K562 (cell line): ENCODE data around the gene TMIGD3. TPM values are rescaled to one million over a fixed set of nuclear protein-coding genes. Genes with fewer than 3 reads are reported as not detected.

ENCODE experiments used
- ATAC-seq: fragments of 200-7000 bp; cut with Tn5 transposase; 3 replicates; pipeline ENCODE4 v1.9.1; 2020; ENCODE audit warnings: moderate library complexity
- BruUV-seq: library from RNA; stranded (reverse); fragments of 400-500 nt; replicated peaks from 2 replicates; lab custom pipeline; 2021; lab: Mats Ljungman, UMichigan
- CTCF ChIA-PET: fragments of 300-600 bp; formaldehyde crosslinking; extraction: SDS; loops from one replicate; lab custom pipeline; 2021; ENCODE audit warnings: low intra/inter-chr PET ratio; lab: Yijun Ruan, JAX
- POLR2A ChIA-PET: fragments of 300-600, 350-650 bp; sonication (Branson Sonifier 250); formaldehyde crosslinking; extraction: SDS; loops from one replicate; lab custom pipeline; 2021; ENCODE audit warnings: antibody characterized with exemption, inconsistent platforms; lab: Yijun Ruan, JAX
- DNase-seq, 4 experiments: peaks; one replicate each; pipeline versions ENCODE4 v3.0.0 to v3.0.0-alpha.2; 2011 to 2018; ENCODE audit warnings: low spot score in 3 of 4, mixed read lengths in 3 of 4; ENCODE audit errors: extremely low read depth in 1 of 4
- FAIRE-seq: peaks from 2 replicates; lab custom pipeline; 2011; peaks lifted over from hg19 to GRCh38; lab: Jason Lieb, UNC
- H2AFZ ChIP-seq: 2 replicates; pipeline ENCODE4 v1.6.0; 2011; ENCODE audit warnings: low read depth, low read length, control low read depth, inconsistent platforms
- H3K27ac ChIP-seq: fragments of 200-600 bp; 3 replicates; pipeline ENCODE4 v1.8.0; 2011; ENCODE audit warnings: low read depth, mild to moderate bottlenecking, control low read depth, inconsistent platforms, low read length, moderate library complexity, mixed read lengths; ENCODE audit errors: extremely low read depth
- H3K27me3 ChIP-seq, 2 experiments: fragments of 300-600 bp in 1 of 2; 2 replicates in 1 of 2; 3 replicates in 1 of 2; pipeline versions ENCODE4 v1.6.0 to v1.8.0; 2011; ENCODE audit warnings: inconsistent platforms in 2 of 2, low read length in 2 of 2, mild to moderate bottlenecking in 1 of 2, mixed read lengths in 1 of 2, moderate library complexity in 1 of 2; ENCODE audit not compliant: control insufficient read depth in 2 of 2, insufficient read depth in 2 of 2
- H3K36me3 ChIP-seq: fragments of 300-600 bp; 3 replicates; pipeline ENCODE4 v1.8.0; 2011; ENCODE audit warnings: mild to moderate bottlenecking, low read length, inconsistent platforms; ENCODE audit not compliant: control insufficient read depth, insufficient read depth
- H3K4me1 ChIP-seq, 2 experiments: fragments of 200-600 bp in 1 of 2; replicated peaks in 1 of 2; 2 replicates in 1 of 2; 3 replicates in 1 of 2; pipeline versions ENCODE4 v1.5.1 to v1.8.0; 2011; ENCODE audit warnings: inconsistent platforms in 2 of 2, low read length in 2 of 2, mild to moderate bottlenecking in 1 of 2, mixed read lengths in 1 of 2, moderate library complexity in 1 of 2; ENCODE audit not compliant: control insufficient read depth in 2 of 2, insufficient read depth in 2 of 2
- H3K4me2 ChIP-seq: 2 replicates; pipeline ENCODE4 v1.6.1; 2011; ENCODE audit warnings: low read length, control low read depth, inconsistent platforms, mixed read lengths; ENCODE audit not compliant: insufficient read depth
- H3K4me3 ChIP-seq: fragments of 200-600 bp; sonication (generic), shearing (Covaris generic); 2 replicates; pipeline ENCODE4 v1.5.1; 2016; ENCODE audit warnings: control low read depth, inconsistent platforms
- H3K79me2 ChIP-seq: fragments of 200-600 bp; 3 replicates; pipeline ENCODE4 v1.8.0; 2011; ENCODE audit warnings: low read length, inconsistent platforms; ENCODE audit not compliant: control insufficient read depth, insufficient read depth
- H3K9ac ChIP-seq, 2 experiments: 2 replicates each; pipeline versions ENCODE4 v1.6.0 to v1.6.1; 2011; ENCODE audit warnings: low read depth in 2 of 2, low read length in 2 of 2, control low read depth in 1 of 2, inconsistent platforms in 1 of 2, mild to moderate bottlenecking in 1 of 2, mixed read lengths in 1 of 2; ENCODE audit not compliant: insufficient read depth in 1 of 2
- H3K9me1 ChIP-seq: one replicate; pipeline ENCODE4 v1.6.0; 2011; ENCODE audit warnings: inconsistent platforms, mild to moderate bottlenecking, low read length, moderate library complexity; ENCODE audit not compliant: control insufficient read depth, insufficient read depth
- H3K9me3 ChIP-seq: replicated peaks from 2 replicates; pipeline ENCODE4 v1.5.1; 2011; ENCODE audit warnings: low read depth, low read length, inconsistent platforms; ENCODE audit not compliant: control insufficient read depth, insufficient read depth
- H4K20me1 ChIP-seq: replicated peaks from 2 replicates; pipeline ENCODE4 v1.6.1; 2011; ENCODE audit warnings: low read length, inconsistent platforms, mixed read lengths; ENCODE audit not compliant: control insufficient read depth, insufficient read depth
- FOSL1 ChIP-seq: fragments of 200-800 bp; sonication (Bioruptor generic); conservative IDR thresholded peaks from 2 replicates; pipeline ENCODE4 v1.6.1; 2016; ENCODE audit warnings: missing genetic modification characterization, missing compliant biosample characterization
- ILF3 ChIP-seq: fragments of 450-650 bp; IDR thresholded peaks from 2 replicates; pipeline ENCODE4 v1.6.1; 2018; ENCODE audit warnings: antibody characterized with exemption, mild to moderate bottlenecking, moderate library complexity, borderline replicate concordance
- MTA3 ChIP-seq: fragments of 450-650 bp; formaldehyde crosslinking; IDR thresholded peaks from 2 replicates; pipeline ENCODE4 v1.6.1; 2017; ENCODE audit warnings: mild to moderate bottlenecking, borderline replicate concordance
- PHF20 ChIP-seq: fragments of 450-650 bp; IDR thresholded peaks from 2 replicates; pipeline ENCODE4 v1.6.1; 2018; ENCODE audit not compliant: partially characterized antibody
- PKNOX1 ChIP-seq: fragments of 450-650 bp; IDR thresholded peaks from 2 replicates; pipeline ENCODE4 v1.6.1; 2016
- PRMT5 ChIP-seq: sonication (generic); formaldehyde crosslinking; IDR thresholded peaks from 2 replicates; pipeline ENCODE4 v1.5.0; 2020; ENCODE audit warnings: missing genetic modification reagents
- SMAD4 ChIP-seq: fragments of 250-450 bp; sonication (Bioruptor Pico); conservative IDR thresholded peaks from 2 replicates; pipeline ENCODE4 v1.8.0; 2021; ENCODE audit warnings: inconsistent platforms, mild to moderate bottlenecking, moderate library complexity
- ZNF224 ChIP-seq: sonication (generic); formaldehyde crosslinking; IDR thresholded peaks from 2 replicates; pipeline ENCODE4 v1.8.0; 2022; ENCODE audit warnings: mild to moderate bottlenecking, missing genetic modification reagents
- ZNF707 ChIP-seq: fragments of 250-450 bp; sonication (Bioruptor Pico); conservative IDR thresholded peaks from 2 replicates; pipeline ENCODE4 v1.8.0; 2022; ENCODE audit warnings: inconsistent platforms, mild to moderate bottlenecking, moderate library complexity
- ZNF764 ChIP-seq: fragments of 250-450 bp; sonication (Bioruptor Pico); IDR thresholded peaks from 2 replicates; pipeline ENCODE4 v1.4.0; 2020; ENCODE audit warnings: low read depth, mild to moderate bottlenecking, moderate library complexity
- WGBS: fragments of 100-300 bp; shearing (Covaris generic); methylation state at CpG from one replicate; pipeline ENCODE4 v1.1.6; 2016; ENCODE audit warnings: low coverage, mixed read lengths; ENCODE audit not compliant: insufficient coverage; ENCODE audit errors: missing lambda C conversion rate; 5-methylcytosine and 5-hydroxymethylcytosine counted together
- in situ Hi-C: fragments of 300-500 bp; cut with MboI; formaldehyde crosslinking; loops from 4 replicates; pipeline ENCODE4 v1.15.0; 2018; ENCODE audit warnings: inconsistent platforms, mixed read lengths
- intact Hi-C: fragments of 100-400 bp; cut with micrococcal nuclease; formaldehyde crosslinking; loops from 2 replicates; pipeline ENCODE4 v1.14.2; 2022
- polyA plus RNA-seq, 8 experiments: library from polyadenylated mRNA; depleted of rRNA in 4 of 8; stranded (reverse) in 5 of 8; unstranded in 3 of 8; fragments of >200 nt; fragmentation: Nextera tagmentation in 2 of 8; fragmentation: Illumina TruSeq in 1 of 8; extraction: Ambion mirVana in 2 of 8; extraction: Trizol in 1 of 8; gene quantifications; 2 replicates each; pipeline versions ENCODE4 v1.2.1 to v1.2.3, GENCODE V29; 2011 to 2014; ENCODE audit warnings: inconsistent platforms in 1 of 8, missing spikeins in 1 of 8
- total RNA-seq, 7 experiments: library from RNA; depleted of rRNA in 6 of 7; stranded (reverse); fragments of >200 nt in 6 of 7; fragmentation: Illumina TruSeq in 2 of 7; extraction: Trizol in 2 of 7; gene quantifications; 2 replicates each; pipeline versions ENCODE4 v1.2.1 to v1.2.3, GENCODE V29; 2011 to 2021; ENCODE audit warnings: low replicate concordance in 1 of 7
- TF ChIP-seq, protein P1 (sequence below): fragments of 250-450 bp; sonication (Bioruptor Pico); IDR thresholded peaks from 2 replicates; pipeline ENCODE4 v1.8.0; 2022; ENCODE audit warnings: moderate library complexity, mild to moderate bottlenecking, inconsistent platforms
- TF ChIP-seq, protein P2 (sequence below): IDR thresholded peaks from 2 replicates; pipeline ENCODE4 v1.6.1; 2016; ENCODE audit warnings: missing genetic modification characterization, missing compliant biosample characterization
- TF ChIP-seq, protein P3 (sequence below): fragments of 450-650 bp; IDR thresholded peaks from 2 replicates; pipeline ENCODE4 v1.6.1; 2016; ENCODE audit warnings: low read depth, mild to moderate bottlenecking, moderate library complexity

Gene TMIGD3
- total and polyA plus RNA-seq, 9 of the 15 experiments (the other 6 are each of a cell fraction or from before 2014, with no cell fraction given): 0.11 to 0.13 (median 0.11) TPM; not detected in 6

- BruUV-seq: no TSS peak
- CTCF ChIA-PET: no interaction called here
- no peaks in the 10 kb centered on the region for H3K9me3 ChIP-seq
- ATAC-seq (no peak), DNase-seq (no peak), FAIRE-seq (no peak)
- in situ Hi-C loops (no loop called here), intact Hi-C loops (no loop called here)
- H3K36me3 ChIP-seq: peaks cover 82% of the 10 kb centered on the region
- H3K9me1 ChIP-seq: no peaks in the 10 kb centered on the region
- TF ChIP-seq ZNF224 (CRISPR knock-in tag): no peak
- peaks cover 60% of the 10 kb centered on the region for H3K79me2 ChIP-seq
- H3K4me1 ChIP-seq: peaks cover 9 to 28% of the 10 kb centered on the region in 2 experiments; a peak in 4 of 5 replicates
- H3K4me3 ChIP-seq: no peak overlapping the region
- no peaks in the 10 kb centered on the region for H3K27me3 ChIP-seq
- H3K27ac ChIP-seq: no peak overlapping the region
- H4K20me1 ChIP-seq: no peaks in the 10 kb centered on the region
- 70% methylated on average over 4 of the region's 4 CpGs for WGBS
- H2AFZ ChIP-seq: no peak overlapping the region
- POLR2A ChIA-PET: interaction anchor here (0.8 to 5.4 kb wide), 4 partner anchors 8 to 693 kb away, joined by 3 to 40 read pairs (median 8); no protein-coding TSS in a partner anchor
- H3K4me2 ChIP-seq: no peak overlapping the region
- H3K9ac ChIP-seq: no peak overlapping the region
These were observed 56.9 kb downstream of the TMIGD3 start for GRCh38 chr1:111446546-111446945.

DNA sequence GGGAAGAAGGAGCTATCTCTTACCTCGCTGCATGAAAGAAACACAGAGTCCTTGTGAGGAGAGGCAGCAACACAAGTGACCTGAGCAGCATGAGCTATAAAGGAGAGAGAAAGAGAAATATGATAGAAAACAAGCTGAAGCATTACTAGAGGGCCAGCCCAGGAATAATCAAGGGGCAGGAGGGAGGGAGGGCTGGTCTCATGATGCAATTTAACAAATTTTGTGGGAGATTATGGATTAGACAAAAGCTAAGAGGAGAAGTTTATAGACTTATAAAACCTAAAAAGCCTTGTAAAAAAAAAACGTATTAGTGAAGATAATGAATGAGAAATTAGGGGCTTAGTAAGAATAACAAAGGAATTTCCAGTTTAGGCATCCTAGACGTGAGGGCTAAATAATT, 59.4 kb downstream of the TMIGD3 start:
- Histone ChIP-seq H4K20me1 (no peaks in the 10 kb centered on the region), H3K4me3 (no peak overlapping the region), H3K27me3 (no peaks in the 10 kb centered on the region), H3K9me3 (no peaks in the 10 kb centered on the region), H3K27ac (no peak overlapping the region), H3K4me1 (peaks cover 9 to 22% of the 10 kb centered on the region in 2 experiments), H3K79me2 (peaks cover 36% of the 10 kb centered on the region), H2AFZ (no peak overlapping the region), H3K4me2 (no peak overlapping the region), H3K9me1 (no peaks in the 10 kb centered on the region), H3K36me3 (peaks cover 91% of the 10 kb centered on the region), H3K9ac (no peak overlapping the region)
- intact Hi-C loops: no loop called here
- in situ Hi-C loops: no loop called here
- WGBS: 64% methylated on average over 3 of the region's 3 CpGs
- CTCF ChIA-PET: no interaction called here
- ATAC-seq (no peak), DNase-seq (no peak), FAIRE-seq (no peak)
- BruUV-seq: no TSS peak
- POLR2A ChIA-PET: no interaction called here
- TF ChIP-seq, protein P1, sequence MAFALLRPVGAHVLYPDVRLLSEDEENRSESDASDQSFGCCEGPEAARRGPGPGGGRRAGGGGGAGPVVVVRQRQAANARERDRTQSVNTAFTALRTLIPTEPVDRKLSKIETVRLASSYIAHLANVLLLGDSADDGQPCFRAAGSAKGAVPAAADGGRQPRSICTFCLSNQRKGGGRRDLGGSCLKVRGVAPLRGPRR (CRISPR knock-in tag): no peak
- no peak for TF ChIP-seq PRMT5 (CRISPR knock-in tag)
- TF ChIP-seq, protein P2, sequence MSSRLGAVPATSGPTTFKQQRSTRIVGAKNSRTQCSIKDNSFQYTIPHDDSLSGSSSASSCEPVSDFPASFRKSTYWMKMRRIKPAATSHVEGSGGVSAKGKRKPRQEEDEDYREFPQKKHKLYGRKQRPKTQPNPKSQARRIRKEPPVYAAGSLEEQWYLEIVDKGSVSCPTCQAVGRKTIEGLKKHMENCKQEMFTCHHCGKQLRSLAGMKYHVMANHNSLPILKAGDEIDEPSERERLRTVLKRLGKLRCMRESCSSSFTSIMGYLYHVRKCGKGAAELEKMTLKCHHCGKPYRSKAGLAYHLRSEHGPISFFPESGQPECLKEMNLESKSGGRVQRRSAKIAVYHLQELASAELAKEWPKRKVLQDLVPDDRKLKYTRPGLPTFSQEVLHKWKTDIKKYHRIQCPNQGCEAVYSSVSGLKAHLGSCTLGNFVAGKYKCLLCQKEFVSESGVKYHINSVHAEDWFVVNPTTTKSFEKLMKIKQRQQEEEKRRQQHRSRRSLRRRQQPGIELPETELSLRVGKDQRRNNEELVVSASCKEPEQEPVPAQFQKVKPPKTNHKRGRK (tag): no peak
- TF ChIP-seq ZNF764 (CRISPR knock-in tag): no peak
- no peak for TF ChIP-seq MTA3
- TF ChIP-seq SMAD4: no peak
- no peak for TF ChIP-seq PKNOX1
- TF ChIP-seq ILF3: no peak
- no peak for TF ChIP-seq ZNF707 (CRISPR knock-in tag)
- no peak for TF ChIP-seq PHF20
- no peak for TF ChIP-seq FOSL1 (tag)
- TF ChIP-seq, protein P3, sequence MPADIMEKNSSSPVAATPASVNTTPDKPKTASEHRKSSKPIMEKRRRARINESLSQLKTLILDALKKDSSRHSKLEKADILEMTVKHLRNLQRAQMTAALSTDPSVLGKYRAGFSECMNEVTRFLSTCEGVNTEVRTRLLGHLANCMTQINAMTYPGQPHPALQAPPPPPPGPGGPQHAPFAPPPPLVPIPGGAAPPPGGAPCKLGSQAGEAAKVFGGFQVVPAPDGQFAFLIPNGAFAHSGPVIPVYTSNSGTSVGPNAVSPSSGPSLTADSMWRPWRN: no peak
